ENCODE data around the gene IL12RB1.

GRCh38 chr19:18083929-18084684, 2.6 kb downstream of the IL12RB1 start:
- TF ChIP-seq POLR2A (IDR thresholded peaks at IDR 0.05) = no peak
- TF ChIP-seq, protein P1, sequence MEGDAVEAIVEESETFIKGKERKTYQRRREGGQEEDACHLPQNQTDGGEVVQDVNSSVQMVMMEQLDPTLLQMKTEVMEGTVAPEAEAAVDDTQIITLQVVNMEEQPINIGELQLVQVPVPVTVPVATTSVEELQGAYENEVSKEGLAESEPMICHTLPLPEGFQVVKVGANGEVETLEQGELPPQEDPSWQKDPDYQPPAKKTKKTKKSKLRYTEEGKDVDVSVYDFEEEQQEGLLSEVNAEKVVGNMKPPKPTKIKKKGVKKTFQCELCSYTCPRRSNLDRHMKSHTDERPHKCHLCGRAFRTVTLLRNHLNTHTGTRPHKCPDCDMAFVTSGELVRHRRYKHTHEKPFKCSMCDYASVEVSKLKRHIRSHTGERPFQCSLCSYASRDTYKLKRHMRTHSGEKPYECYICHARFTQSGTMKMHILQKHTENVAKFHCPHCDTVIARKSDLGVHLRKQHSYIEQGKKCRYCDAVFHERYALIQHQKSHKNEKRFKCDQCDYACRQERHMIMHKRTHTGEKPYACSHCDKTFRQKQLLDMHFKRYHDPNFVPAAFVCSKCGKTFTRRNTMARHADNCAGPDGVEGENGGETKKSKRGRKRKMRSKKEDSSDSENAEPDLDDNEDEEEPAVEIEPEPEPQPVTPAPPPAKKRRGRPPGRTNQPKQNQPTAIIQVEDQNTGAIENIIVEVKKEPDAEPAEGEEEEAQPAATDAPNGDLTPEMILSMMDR (IDR thresholded peaks at IDR 0.05) = no peak
